GM18507 (cell line): ENCODE measurements around the gene CAPN8.

Experiments used
- DNase-seq: peaks from one replicate; pipeline ENCODE4 v3.0.0; 2011; ENCODE audit warnings: low read depth; ENCODE audit not compliant: insufficient read length; ENCODE audit errors: extremely low spot score
- FAIRE-seq: peaks from 2 replicates; lab custom pipeline; 2011; peaks lifted over from hg19 to GRCh38; lab: Jason Lieb, UNC

CAPN8 gene

GRCh38 chr1:223504741-223505140 lies 160.8 kb downstream of the CAPN8 start:
- no peak for DNase-seq
- FAIRE-seq: no peak

- FAIRE-seq: no peak
- DNase-seq: no peak
Observed at GRCh38 chr1:223503348-223503747, 162.2 kb downstream of the CAPN8 start.

DNA sequence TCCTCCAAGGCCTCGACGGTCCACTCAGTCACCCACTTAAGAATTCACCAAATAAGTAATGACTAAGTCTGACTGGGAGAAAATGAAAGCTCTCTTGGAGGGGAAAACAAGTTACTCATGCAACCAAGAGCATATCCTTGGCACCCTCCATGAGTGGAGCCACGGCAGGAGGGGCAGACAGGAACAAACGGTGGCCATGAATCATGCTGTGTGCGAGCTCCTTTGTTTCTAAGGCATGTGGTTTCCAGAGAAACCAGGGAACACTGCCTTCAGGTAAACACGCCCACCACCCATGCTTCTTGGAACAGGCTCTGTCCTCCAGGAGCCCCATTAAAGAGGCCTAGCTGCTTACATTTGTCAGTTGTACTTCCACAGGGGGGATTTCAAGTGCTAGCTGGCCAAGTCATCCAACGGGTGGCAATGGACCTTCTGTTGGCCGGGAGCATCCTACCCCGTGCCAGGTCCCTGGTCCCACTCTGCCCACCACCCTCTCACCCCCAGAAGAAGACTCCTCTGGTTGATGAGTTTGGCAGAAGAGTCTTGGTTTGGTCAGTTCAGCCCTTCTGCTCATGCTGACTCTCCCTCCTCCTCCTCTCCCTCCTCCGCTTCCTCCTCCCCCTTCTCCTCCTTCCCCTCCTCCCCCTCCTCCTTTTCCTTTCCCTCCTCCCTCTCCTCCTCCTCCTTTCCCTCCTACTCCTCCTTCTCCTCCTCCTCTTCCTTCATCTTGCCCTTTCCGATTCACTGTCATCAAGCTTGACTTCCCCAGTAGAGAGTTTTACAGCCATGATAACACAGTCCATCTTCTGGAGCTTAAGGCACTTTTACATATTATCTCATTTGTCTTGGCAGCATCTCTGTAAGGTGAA lies 164.7 kb downstream of the CAPN8 start:
- FAIRE-seq: no peak
- no peak for DNase-seq

DNA sequence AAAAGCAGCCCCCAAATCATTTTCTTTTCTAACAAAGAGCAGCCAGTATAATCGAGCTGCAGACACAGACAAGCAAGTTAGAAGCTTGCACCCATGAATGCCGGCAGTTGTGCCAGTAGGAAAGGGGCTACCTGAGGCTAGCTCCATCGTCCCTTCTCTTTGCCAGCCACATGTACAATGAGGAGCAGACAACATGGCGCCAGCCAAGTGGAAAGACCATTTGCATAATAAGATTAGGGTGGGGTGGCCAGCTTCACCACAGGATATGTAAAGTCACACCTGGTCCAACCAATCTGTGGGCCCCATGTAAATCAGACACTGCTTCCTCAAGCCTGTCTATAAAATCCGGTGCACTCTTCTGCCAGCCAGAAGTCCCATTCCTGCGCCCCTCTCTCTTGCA lies 168.6 kb downstream of the CAPN8 start:
- FAIRE-seq: no peak
- no peak for DNase-seq

DNA sequence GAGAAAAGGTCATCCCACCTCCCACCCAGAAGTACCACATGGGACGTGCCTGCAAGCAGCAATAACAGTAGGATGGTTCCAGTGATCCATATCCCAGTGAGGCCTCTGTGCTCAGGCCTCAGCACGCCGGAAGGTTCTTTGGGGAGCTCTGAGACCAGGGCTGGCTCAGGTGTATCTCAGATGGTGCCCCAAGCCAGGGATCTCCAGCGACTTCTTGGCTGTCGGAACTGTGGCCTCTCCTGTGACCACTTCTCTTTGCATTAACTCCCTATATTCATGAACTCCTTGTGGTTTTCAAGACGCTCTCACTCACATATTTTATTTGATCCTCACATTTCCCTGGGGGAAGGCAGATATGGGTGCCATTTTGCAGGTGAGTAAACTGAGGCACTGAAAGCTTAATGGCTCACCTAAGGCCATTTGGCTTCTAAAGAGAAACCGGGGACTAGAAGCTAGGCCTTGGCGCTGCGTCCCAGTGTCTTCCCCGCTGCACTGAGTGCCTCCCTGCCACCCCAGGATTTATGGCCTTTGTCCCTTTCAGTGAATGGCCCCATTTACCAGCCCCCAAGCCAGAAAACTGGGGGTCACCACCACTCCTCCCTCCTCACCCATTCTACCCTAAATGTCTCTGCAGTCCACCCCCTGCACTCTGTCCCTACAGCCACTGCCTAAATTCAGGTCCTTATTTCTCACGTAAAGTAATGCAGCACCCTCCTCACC lies 170.4 kb downstream of the CAPN8 start:
- DNase-seq (no peak), FAIRE-seq (no peak)

- FAIRE-seq: no peak
- DNase-seq: no peak
Observed at GRCh38 chr1:223492044-223492443, 173.5 kb downstream of the CAPN8 start.
